ENCODE measurements around the gene SKI. TPM values are rescaled to one million over a fixed set of nuclear protein-coding genes. Genes with fewer than 3 reads are reported as not detected.

The SKI gene
- total RNA-seq, 1 donor from 2014 or later = 26.9 TPM

GRCh38 chr1:2232916-2233438, 4.9 kb downstream of the SKI start:
- TF ChIP-seq, protein P1, sequence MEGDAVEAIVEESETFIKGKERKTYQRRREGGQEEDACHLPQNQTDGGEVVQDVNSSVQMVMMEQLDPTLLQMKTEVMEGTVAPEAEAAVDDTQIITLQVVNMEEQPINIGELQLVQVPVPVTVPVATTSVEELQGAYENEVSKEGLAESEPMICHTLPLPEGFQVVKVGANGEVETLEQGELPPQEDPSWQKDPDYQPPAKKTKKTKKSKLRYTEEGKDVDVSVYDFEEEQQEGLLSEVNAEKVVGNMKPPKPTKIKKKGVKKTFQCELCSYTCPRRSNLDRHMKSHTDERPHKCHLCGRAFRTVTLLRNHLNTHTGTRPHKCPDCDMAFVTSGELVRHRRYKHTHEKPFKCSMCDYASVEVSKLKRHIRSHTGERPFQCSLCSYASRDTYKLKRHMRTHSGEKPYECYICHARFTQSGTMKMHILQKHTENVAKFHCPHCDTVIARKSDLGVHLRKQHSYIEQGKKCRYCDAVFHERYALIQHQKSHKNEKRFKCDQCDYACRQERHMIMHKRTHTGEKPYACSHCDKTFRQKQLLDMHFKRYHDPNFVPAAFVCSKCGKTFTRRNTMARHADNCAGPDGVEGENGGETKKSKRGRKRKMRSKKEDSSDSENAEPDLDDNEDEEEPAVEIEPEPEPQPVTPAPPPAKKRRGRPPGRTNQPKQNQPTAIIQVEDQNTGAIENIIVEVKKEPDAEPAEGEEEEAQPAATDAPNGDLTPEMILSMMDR (IDR thresholded peaks at IDR 0.05; ENCODE audit: insufficient read depth, low read length, poor library complexity, severe bottlenecking) = no peak
- Histone ChIP-seq H3K4me3 (ENCODE audit: low read depth, low read length) (no peak overlapping the region), H3K36me3 (ENCODE audit: control insufficient read depth, insufficient read depth, low read length) (no peaks in the 10 kb centered on the region), H3K27me3 (ENCODE audit: control insufficient read depth, insufficient read depth, low read length) (no peaks in the 10 kb centered on the region)
- no peak for DNase-seq (ENCODE audit: low read depth)

DNA sequence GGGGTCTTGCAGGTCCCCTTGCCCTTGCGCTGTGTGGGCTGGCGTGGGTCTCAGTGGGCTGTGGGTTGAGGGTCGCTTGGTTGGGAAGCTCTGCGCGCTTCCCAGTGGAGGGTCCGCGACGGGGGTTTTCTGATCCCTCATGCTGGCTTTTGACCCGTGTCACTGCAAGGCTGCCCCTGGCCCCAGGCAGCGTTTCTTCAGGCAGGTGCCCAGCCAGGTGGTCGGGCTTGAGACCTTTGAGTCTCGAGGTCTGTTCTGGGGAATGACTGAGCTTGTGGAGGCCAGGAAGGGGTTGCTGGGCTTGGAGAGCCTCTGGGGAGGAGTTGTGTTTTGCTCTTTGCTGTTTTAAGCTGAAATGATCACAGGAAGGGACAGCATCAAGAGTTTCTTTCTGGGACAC, 5.3 kb downstream of the SKI start:
- no peaks in the 10 kb centered on the region for H3K27me3 ChIP-seq (ENCODE audit: control insufficient read depth, insufficient read depth, low read length)
- H3K36me3 ChIP-seq (ENCODE audit: control insufficient read depth, insufficient read depth, low read length) = no peaks in the 10 kb centered on the region
- no peak for DNase-seq (ENCODE audit: low read depth)
- no peak overlapping the region for H3K4me3 ChIP-seq (ENCODE audit: low read depth, low read length)
- TF ChIP-seq, protein P1 (IDR thresholded peaks at IDR 0.05; ENCODE audit: insufficient read depth, low read length, poor library complexity, severe bottlenecking) = no peak

- TF ChIP-seq, protein P1 (IDR thresholded peaks at IDR 0.05; ENCODE audit: insufficient read depth, low read length, poor library complexity, severe bottlenecking) = no peak
- DNase-seq (ENCODE audit: low read depth) = no peak
- no peaks in the 10 kb centered on the region for H3K27me3 ChIP-seq (ENCODE audit: control insufficient read depth, insufficient read depth, low read length)
- no peaks in the 10 kb centered on the region for H3K36me3 ChIP-seq (ENCODE audit: control insufficient read depth, insufficient read depth, low read length)
- no peak overlapping the region for H3K4me3 ChIP-seq (ENCODE audit: low read depth, low read length)
Observed at GRCh38 chr1:2233997-2234761, 6.1 kb downstream of the SKI start.

DNA sequence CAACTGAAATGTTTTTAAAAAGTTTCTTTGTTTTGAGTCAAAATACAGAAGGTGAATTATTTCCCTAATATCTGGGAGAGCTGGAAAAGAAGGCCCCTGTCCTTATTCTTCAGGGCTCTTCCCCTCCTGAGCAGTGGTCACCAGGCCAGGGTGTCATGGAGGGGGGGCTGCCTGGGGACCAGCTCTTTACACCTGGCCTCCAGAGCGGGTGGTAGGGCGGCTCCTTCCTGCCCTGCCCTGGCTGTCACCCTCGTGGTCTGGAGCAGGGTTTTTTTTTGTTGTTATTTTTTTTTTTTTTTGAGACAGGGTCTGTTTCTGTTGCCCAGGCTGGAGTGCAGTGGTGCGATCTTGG, 6.6 kb downstream of the SKI start:
- no peaks in the 10 kb centered on the region for H3K27me3 ChIP-seq (ENCODE audit: control insufficient read depth, insufficient read depth, low read length)
- H3K36me3 ChIP-seq (ENCODE audit: control insufficient read depth, insufficient read depth, low read length) = no peaks in the 10 kb centered on the region
- H3K4me3 ChIP-seq (ENCODE audit: low read depth, low read length) = no peak overlapping the region
- DNase-seq (ENCODE audit: low read depth) = no peak
- TF ChIP-seq, protein P1 (IDR thresholded peaks at IDR 0.05; ENCODE audit: insufficient read depth, low read length, poor library complexity, severe bottlenecking) = no peak

GRCh38 chr1:2235300-2235998, 7.3 kb downstream of the SKI start:
- no peak overlapping the region for H3K4me3 ChIP-seq (ENCODE audit: low read depth, low read length)
- no peaks in the 10 kb centered on the region for H3K27me3 ChIP-seq (ENCODE audit: control insufficient read depth, insufficient read depth, low read length)
- TF ChIP-seq, protein P1 (IDR thresholded peaks at IDR 0.05; ENCODE audit: insufficient read depth, low read length, poor library complexity, severe bottlenecking) = no peak
- no peaks in the 10 kb centered on the region for H3K36me3 ChIP-seq (ENCODE audit: control insufficient read depth, insufficient read depth, low read length)
- no peak for DNase-seq (ENCODE audit: low read depth)
